K562 (cell line): ENCODE results near the gene AKAP13.

ENCODE experiments used
- CBX2 ChIP-seq: fragments of 200-600 bp; sonication (generic); IDR thresholded peaks from one replicate; pipeline ENCODE4 v1.6.1; 2012; ENCODE audit warnings: mild to moderate bottlenecking, low read length, inconsistent platforms; ENCODE audit not compliant: insufficient read depth, poor library complexity, severe bottlenecking
- CEBPB ChIP-seq: fragments of 450-650 bp; IDR thresholded peaks from 2 replicates; pipeline ENCODE4 v1.6.1; 2016; ENCODE audit warnings: missing genetic modification characterization, missing compliant biosample characterization
- CREM ChIP-seq: IDR thresholded peaks from 2 replicates; pipeline ENCODE4 v1.6.1; 2014; ENCODE audit warnings: antibody characterized with exemption, low read depth
- CTCF ChIP-seq, 3 experiments: IDR thresholded peaks in 2 of 3; conservative IDR thresholded peaks in 1 of 3; 2 replicates each; pipeline ENCODE4 v1.5.1; 2011 to 2012; ENCODE audit warnings: low read length in 3 of 3, mild to moderate bottlenecking in 3 of 3, control low read depth in 2 of 3, improper control_type of control experiment in 1 of 3, inconsistent platforms in 1 of 3, low read depth in 1 of 3, mixed read lengths in 1 of 3, moderate library complexity in 1 of 3; ENCODE audit not compliant: insufficient read depth in 2 of 3
- DPF2 ChIP-seq: fragments of 450-650 bp; IDR thresholded peaks from 2 replicates; pipeline ENCODE4 v1.6.1; 2016
- E2F1 ChIP-seq: sonication (generic); formaldehyde crosslinking; IDR thresholded peaks from 2 replicates; pipeline ENCODE4 v1.8.1; 2023; ENCODE audit warnings: mild to moderate bottlenecking, missing genetic modification reagents, moderate library complexity
- E4F1 ChIP-seq: fragments of 250-450 bp; sonication (Bioruptor Pico); IDR thresholded peaks from 2 replicates; pipeline ENCODE4 v1.5.0; 2021; ENCODE audit warnings: mild to moderate bottlenecking, borderline replicate concordance
- HINFP ChIP-seq: fragments of 450-650 bp; conservative IDR thresholded peaks from 2 replicates; pipeline ENCODE4 v1.6.1; 2016; ENCODE audit warnings: missing genetic modification characterization, low read depth, mild to moderate bottlenecking, control low read depth, missing compliant biosample characterization
- KLF1 ChIP-seq: fragments of 450-650 bp; IDR thresholded peaks from 2 replicates; pipeline ENCODE4 v1.6.1; 2016; ENCODE audit warnings: missing genetic modification characterization, missing compliant biosample characterization
- RAD21 ChIP-seq, 2 experiments: fragments of 250-450 bp in 1 of 2; fragments of 450-650 bp in 1 of 2; sonication (Bioruptor Pico) in 1 of 2; formaldehyde crosslinking in 1 of 2; IDR thresholded peaks in 1 of 2; conservative IDR thresholded peaks in 1 of 2; 2 replicates each; pipeline versions ENCODE4 v1.4.0 to v1.8.0; 2020 to 2022; ENCODE audit warnings: mild to moderate bottlenecking in 2 of 2, moderate library complexity in 1 of 2
- SP1 ChIP-seq: sonication (generic); formaldehyde crosslinking; IDR thresholded peaks from 2 replicates; pipeline ENCODE4 v1.8.1; 2022; ENCODE audit warnings: mild to moderate bottlenecking, missing genetic modification reagents
- TCF15 ChIP-seq: fragments of 250-450 bp; sonication (Bioruptor Pico); IDR thresholded peaks from 2 replicates; pipeline ENCODE4 v1.8.0; 2022; ENCODE audit warnings: moderate library complexity, mild to moderate bottlenecking, inconsistent platforms
- YY1 ChIP-seq, 3 experiments: IDR thresholded peaks; 2 replicates each; pipeline ENCODE4 v1.6.1; 2011; ENCODE audit warnings: low read length in 2 of 3, mild to moderate bottlenecking in 2 of 3, moderate library complexity in 2 of 3, borderline replicate concordance in 1 of 3, control low read depth in 1 of 3, low read depth in 1 of 3; ENCODE audit not compliant: insufficient read depth in 3 of 3, insufficient replicate concordance in 2 of 3, control insufficient read depth in 1 of 3, insufficient read length in 1 of 3; ENCODE audit errors: extremely low read depth in 1 of 3

- TF ChIP-seq E4F1 (CRISPR knock-in tag), result no peak
- no peak for TF ChIP-seq RAD21 (CRISPR knock-in tag; conservative IDR thresholded peaks at IDR 0.05 in 1 of 2, IDR thresholded peaks at IDR 0.05 in 1 of 2)
- TF ChIP-seq TCF15 (CRISPR knock-in tag), result no peak
- no peak for TF ChIP-seq DPF2
- TF ChIP-seq YY1 (IDR thresholded peaks at IDR 0.05; ENCODE audit: borderline replicate concordance in 1 of 3, control insufficient read depth in 1 of 3, extremely low read depth in 1 of 3, insufficient read depth in 3 of 3, insufficient read length in 1 of 3, insufficient replicate concordance in 2 of 3, low read depth in 1 of 3, low read length in 2 of 3), result no peak
- no peak for TF ChIP-seq KLF1
- TF ChIP-seq SP1 (CRISPR knock-in tag), result no peak
- no peak for TF ChIP-seq E2F1 (CRISPR knock-in tag)
- no peak for TF ChIP-seq CEBPB (tag)
- TF ChIP-seq CTCF (IDR thresholded peaks at IDR 0.05 in 2 of 3, conservative IDR thresholded peaks at IDR 0.05 in 1 of 3; ENCODE audit: insufficient read depth in 2 of 3, low read depth in 1 of 3, low read length in 3 of 3), result no peak
- TF ChIP-seq CBX2, result no peak
- no peak for TF ChIP-seq HINFP (tag)
- no peak for TF ChIP-seq CREM
These were observed 245.5 kb downstream of the AKAP13 start for GRCh38 chr15:85625856-85626255.
